Natural killer cell treated with Interleukin-12 subunit alpha and Interleukin-12 subunit beta and Interleukin-15 and Interleukin-18, amount 100 ng/mL, for 72 hours (primary cell): ENCODE measurements around the gene INVS. TPM values are rescaled to one million over a fixed set of nuclear protein-coding genes. Genes with fewer than 3 reads are reported as not detected.
"Not testable (repeated sequence)": the region's sequence is repeated elsewhere in the genome, so short reads cannot be mapped to it uniquely, and the experiment has no call there.

Experiments used
- ATAC-seq, 2 donors: fragments of 150-1000 bp; cut with Tn5 transposase in 1 of 2; sonication (Bioruptor Pico), chemical (Tn5 transposase) in 1 of 2; 2 replicates each; pipeline ENCODE4 v1.10.0; 2021
- DNase-seq: peaks from one replicate; pipeline ENCODE4 v3.0.0; 2022; ENCODE audit warnings: low spot score
- H3K27ac Mint-ChIP-seq, 2 donors: 1 replicate in 1 of 2; 2 replicates in 1 of 2; pipeline ENCODE4 v1.8.0; 2022; ENCODE audit warnings: mixed read lengths in 2 of 2, mild to moderate bottlenecking in 1 of 2, moderate library complexity in 1 of 2
- H3K27me3 Mint-ChIP-seq, 2 donors: 1 replicate in 1 of 2; 2 replicates in 1 of 2; pipeline ENCODE4 v1.8.0; 2022; ENCODE audit warnings: mixed read lengths in 2 of 2
- H3K36me3 Mint-ChIP-seq: one replicate; pipeline ENCODE4 v1.8.0; 2022; ENCODE audit warnings: mixed read lengths
- H3K4me1 Mint-ChIP-seq, 2 donors: 1 replicate in 1 of 2; 2 replicates in 1 of 2; pipeline ENCODE4 v1.8.0; 2022; ENCODE audit warnings: low read depth in 2 of 2, mixed read lengths in 2 of 2, mild to moderate bottlenecking in 1 of 2
- H3K4me3 Mint-ChIP-seq: one replicate; pipeline ENCODE4 v1.8.0; 2022; ENCODE audit warnings: mixed read lengths
- H3K9me3 Mint-ChIP-seq: 2 replicates; pipeline ENCODE4 v1.8.0; 2022; ENCODE audit warnings: mixed read lengths
- total RNA-seq, 2 donors: library from RNA; stranded (reverse); gene quantifications; one replicate each; pipeline ENCODE4 v1.2.3, GENCODE V29; 2022

INVS gene
- total RNA-seq, 2 donors from 2014 or later, result 22.1 to 32.8 TPM

- Mint-ChIP-seq H3K4me3 (no peak overlapping the region), H3K36me3 (no peaks in the 10 kb centered on the region), H3K4me1 (peaks cover 51 to 66% of the 10 kb centered on the region in 2 donors), H3K27ac (peak overlapping the region in 1 of 2 donors; percentile 11), H3K9me3 (no peaks in the 10 kb centered on the region), H3K27me3 (no peaks in the 10 kb centered on the region)
- ATAC-seq (no peak), DNase-seq (no peak)
These were observed 7.4 kb upstream of the INVS start for GRCh38 chr9:100091650-100092049.

- DNase-seq, result no peak
- Mint-ChIP-seq H3K27me3 (no peaks in the 10 kb centered on the region), H3K4me3 (no peak overlapping the region), H3K9me3 (no peaks in the 10 kb centered on the region), H3K36me3 (no peaks in the 10 kb centered on the region), H3K4me1 (peaks cover 51 to 64% of the 10 kb centered on the region in 2 donors), H3K27ac (no peak overlapping the region)
- no peak for ATAC-seq
These were observed 7.0 kb upstream of the INVS start for GRCh38 chr9:100092066-100092465.

DNA sequence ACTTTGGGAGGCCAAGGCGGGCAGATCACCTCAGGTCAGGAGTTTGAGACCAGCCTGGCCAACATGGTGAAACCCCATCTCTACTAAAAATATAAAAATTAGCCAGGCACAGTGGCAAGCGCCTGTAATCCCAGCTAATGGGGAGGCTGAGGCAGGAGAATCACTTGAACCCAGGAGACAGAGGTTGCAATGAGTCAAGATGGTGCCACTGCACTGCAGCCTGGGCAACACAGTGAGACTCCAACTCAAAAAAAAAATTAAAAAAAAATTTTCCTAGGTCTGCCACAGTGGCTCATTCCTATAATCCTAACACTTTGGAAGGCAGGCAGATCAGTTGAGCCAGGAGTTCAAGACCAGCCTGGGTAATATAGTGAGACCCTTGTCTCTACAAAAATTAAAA, 4.6 kb upstream of the INVS start:
- H3K9me3 Mint-ChIP-seq, H3K4me3 Mint-ChIP-seq, DNase-seq, H3K27ac Mint-ChIP-seq, ATAC-seq, H3K36me3 Mint-ChIP-seq, H3K27me3 Mint-ChIP-seq: not testable (repeated sequence)
- peaks cover 40 to 58% of the 10 kb centered on the region in 2 donors for H3K4me1 Mint-ChIP-seq

DNA sequence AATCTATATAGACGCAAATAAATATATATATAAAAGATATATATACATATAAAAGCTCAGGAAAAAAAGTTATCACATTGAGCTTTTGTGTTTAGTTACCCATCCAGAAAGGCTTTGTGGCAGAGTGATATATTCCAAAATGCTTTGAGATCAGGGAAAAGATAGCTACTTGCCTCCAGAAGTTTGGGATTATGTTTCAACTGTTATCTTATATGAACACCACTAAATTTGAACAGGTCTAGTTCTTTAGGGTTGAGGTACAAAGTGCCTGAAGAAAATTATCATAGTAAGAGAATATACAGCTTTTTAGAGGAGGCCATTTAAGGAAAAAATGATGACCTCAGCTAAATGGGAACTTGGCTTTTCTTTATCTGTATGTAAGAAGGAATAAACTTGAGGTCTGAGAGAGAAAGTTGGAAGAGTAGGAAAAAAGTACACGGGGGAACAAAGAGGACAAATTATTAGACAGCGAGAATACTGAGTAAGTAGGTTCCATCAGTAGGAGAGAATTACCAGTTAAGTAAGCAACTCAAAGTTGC, 2.6 kb upstream of the INVS start:
- no peak for ATAC-seq
- H3K9me3 Mint-ChIP-seq, result no peaks in the 10 kb centered on the region
- H3K36me3 Mint-ChIP-seq, result no peaks in the 10 kb centered on the region
- H3K27me3 Mint-ChIP-seq, result no peaks in the 10 kb centered on the region
- DNase-seq, result no peak
- peak overlapping the region; percentile 39 for H3K4me3 Mint-ChIP-seq
- peak overlapping the region in 1 of 2 donors; percentile 9 for H3K27ac Mint-ChIP-seq
- peaks cover 40 to 61% of the 10 kb centered on the region in 2 donors for H3K4me1 Mint-ChIP-seq

GRCh38 chr9:100098046-100098886, 777 bp upstream of the INVS start:
- Mint-ChIP-seq H3K4me1 (peaks cover 29 to 52% of the 10 kb centered on the region in 2 donors), H3K36me3 (no peaks in the 10 kb centered on the region), H3K27ac (peak overlapping the region; percentile 98 to 99), H3K9me3 (no peaks in the 10 kb centered on the region), H3K27me3 (no peaks in the 10 kb centered on the region), H3K4me3 (peak overlapping the region; percentile 100)
- ATAC-seq (peak; percentile 22 to 57), DNase-seq (peak; percentile 75)

- H3K36me3 Mint-ChIP-seq, result no peaks in the 10 kb centered on the region
- peak overlapping the region; percentile 100 for H3K4me3 Mint-ChIP-seq
- peaks cover 23 to 41% of the 10 kb centered on the region in 2 donors for H3K4me1 Mint-ChIP-seq
- H3K9me3 Mint-ChIP-seq, result no peaks in the 10 kb centered on the region
- peak overlapping the region; percentile 98 to 99 for H3K27ac Mint-ChIP-seq
- no peaks in the 10 kb centered on the region for H3K27me3 Mint-ChIP-seq
- no peak for DNase-seq
- no peak for ATAC-seq
These were observed 639 bp downstream of the INVS start for GRCh38 chr9:100099722-100100042.

- H3K4me3 Mint-ChIP-seq, result peak overlapping the region; percentile 100
- H3K9me3 Mint-ChIP-seq, result no peaks in the 10 kb centered on the region
- no peaks in the 10 kb centered on the region for H3K36me3 Mint-ChIP-seq
- DNase-seq, result no peak
- ATAC-seq, result no peak
- H3K27ac Mint-ChIP-seq, result peak overlapping the region; percentile 98 to 99
- H3K4me1 Mint-ChIP-seq, result peaks cover 20 to 36% of the 10 kb centered on the region in 2 donors
- no peaks in the 10 kb centered on the region for H3K27me3 Mint-ChIP-seq
These were observed 1.2 kb downstream of the INVS start for GRCh38 chr9:100100146-100100667.

DNA sequence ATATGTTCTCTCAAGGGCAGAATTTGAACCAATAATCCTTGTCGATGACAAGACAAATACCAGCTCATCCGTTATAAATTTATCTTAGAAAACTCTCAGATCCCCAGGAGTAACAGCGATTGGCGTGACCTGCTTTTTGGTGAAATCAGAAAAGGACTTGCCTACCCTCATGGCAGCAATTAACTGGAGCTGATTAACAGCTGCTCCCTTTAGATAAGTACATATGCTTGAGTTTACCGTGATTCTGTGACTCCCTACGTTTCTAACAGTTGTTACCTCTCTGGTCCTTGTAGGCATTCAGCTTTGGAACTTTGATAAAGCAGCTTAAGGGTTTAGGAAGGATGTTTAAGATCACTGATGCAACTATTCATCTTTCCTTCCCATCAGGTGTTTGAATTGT, 2.6 kb downstream of the INVS start:
- Mint-ChIP-seq H3K9me3 (no peaks in the 10 kb centered on the region), H3K27me3 (no peaks in the 10 kb centered on the region), H3K4me1 (peaks cover 12 to 27% of the 10 kb centered on the region in 2 donors), H3K27ac (no peak overlapping the region), H3K36me3 (no peaks in the 10 kb centered on the region), H3K4me3 (no peak overlapping the region)
- DNase-seq, result no peak
- no peak for ATAC-seq

DNA sequence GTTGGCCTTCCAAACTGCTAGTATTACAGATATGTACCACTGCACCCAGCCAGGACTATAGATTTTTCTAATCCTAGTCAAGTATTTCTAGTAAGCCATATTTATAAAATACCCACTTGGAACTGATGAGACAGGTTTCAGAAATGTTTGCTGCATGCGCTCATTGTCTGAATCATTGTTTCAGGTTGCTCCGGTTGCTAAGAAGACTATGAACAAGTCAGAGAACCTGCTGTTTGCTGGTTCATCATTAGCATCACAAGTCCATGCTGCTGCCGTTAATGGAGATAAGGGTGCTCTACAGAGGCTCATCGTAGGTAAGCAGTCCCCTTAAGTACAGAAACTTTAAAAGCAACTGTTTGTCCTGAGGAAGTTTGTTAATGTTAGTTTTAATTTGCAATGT, 5.3 kb downstream of the INVS start:
- Mint-ChIP-seq H3K27me3 (no peaks in the 10 kb centered on the region), H3K4me1 (peaks cover 6 to 10% of the 10 kb centered on the region in 2 donors), H3K36me3 (no peaks in the 10 kb centered on the region), H3K27ac (no peak overlapping the region), H3K9me3 (no peaks in the 10 kb centered on the region), H3K4me3 (no peak overlapping the region)
- ATAC-seq (no peak), DNase-seq (no peak)

GRCh38 chr9:100105861-100106260, 6.8 kb downstream of the INVS start:
- Mint-ChIP-seq H3K9me3 (no peaks in the 10 kb centered on the region), H3K4me1 (no peaks in the 10 kb centered on the region), H3K36me3 (no peaks in the 10 kb centered on the region), H3K4me3 (no peak overlapping the region), H3K27me3 (no peaks in the 10 kb centered on the region), H3K27ac (no peak overlapping the region)
- DNase-seq (no peak), ATAC-seq (no peak)

DNA sequence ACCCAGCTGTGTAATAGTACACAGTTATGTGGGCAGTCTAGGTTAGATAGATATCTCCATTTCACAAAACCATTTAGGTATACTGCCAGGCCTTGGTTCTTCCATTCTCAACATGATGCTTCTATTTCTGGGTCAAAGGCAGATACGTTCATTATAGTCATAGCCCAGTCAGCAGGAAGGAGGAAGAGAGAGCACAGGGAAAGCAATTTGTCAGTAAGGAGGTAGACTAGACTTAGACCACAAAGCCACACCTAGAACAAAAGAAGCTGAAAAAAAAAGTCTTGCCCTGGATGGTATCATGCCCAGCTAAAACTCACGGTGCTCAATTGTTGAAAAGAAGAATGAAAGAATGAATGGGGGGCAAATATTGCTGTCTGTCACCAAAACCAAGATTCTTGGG, 7.6 kb downstream of the INVS start:
- no peaks in the 10 kb centered on the region for H3K9me3 Mint-ChIP-seq
- H3K4me3 Mint-ChIP-seq, result no peak overlapping the region
- no peaks in the 10 kb centered on the region for H3K4me1 Mint-ChIP-seq
- no peak overlapping the region for H3K27ac Mint-ChIP-seq
- no peak for ATAC-seq
- no peaks in the 10 kb centered on the region for H3K27me3 Mint-ChIP-seq
- DNase-seq, result no peak
- no peaks in the 10 kb centered on the region for H3K36me3 Mint-ChIP-seq

DNA sequence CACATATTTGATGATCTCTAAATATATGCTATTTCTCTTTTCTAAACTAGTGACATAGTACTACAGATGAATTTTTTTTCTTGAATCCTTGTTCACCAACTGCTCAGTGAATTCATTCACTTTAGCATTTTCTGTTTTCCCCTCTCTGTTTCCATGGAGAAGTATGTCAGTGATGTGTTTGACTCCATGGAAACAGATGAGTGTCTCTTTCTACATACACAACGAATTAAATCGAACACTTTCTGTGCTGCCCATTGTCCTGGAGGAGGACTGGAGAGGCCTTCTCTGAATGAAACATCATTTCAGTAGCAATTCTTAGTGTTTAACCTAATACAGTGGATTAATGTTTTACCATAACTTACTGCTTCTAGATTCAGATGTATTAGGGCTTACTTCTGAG, 9.5 kb downstream of the INVS start:
- DNase-seq (no peak), ATAC-seq (no peak)
- H3K9me3 Mint-ChIP-seq, result no peaks in the 10 kb centered on the region
- peaks cover 0 to 4% of the 10 kb centered on the region in 2 donors for H3K4me1 Mint-ChIP-seq
- no peak overlapping the region for H3K27ac Mint-ChIP-seq
- no peaks in the 10 kb centered on the region for H3K36me3 Mint-ChIP-seq
- H3K27me3 Mint-ChIP-seq, result no peaks in the 10 kb centered on the region
- H3K4me3 Mint-ChIP-seq, result no peak overlapping the region

DNA sequence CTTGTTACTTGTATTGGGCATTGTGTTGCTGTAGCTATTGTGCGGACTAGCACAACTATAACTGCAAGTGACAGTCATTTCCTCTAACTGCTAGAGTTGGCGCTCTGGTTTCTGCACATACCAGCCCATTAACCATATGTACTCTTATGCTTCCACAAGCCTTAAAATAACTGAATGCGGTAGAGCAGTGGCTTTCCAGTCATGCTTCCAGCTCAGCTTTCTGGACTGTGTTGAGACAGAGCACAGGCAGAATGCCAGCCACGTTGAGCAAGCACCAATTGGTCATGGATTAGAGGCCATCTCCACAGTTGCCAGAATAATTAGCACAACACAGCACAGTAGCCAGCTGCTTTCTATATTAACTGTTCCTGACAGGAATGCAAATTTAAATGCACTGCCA, 12.2 kb downstream of the INVS start:
- Mint-ChIP-seq H3K27ac (no peak overlapping the region), H3K4me3 (no peak overlapping the region), H3K36me3 (no peaks in the 10 kb centered on the region), H3K27me3 (no peaks in the 10 kb centered on the region), H3K9me3 (no peaks in the 10 kb centered on the region), H3K4me1 (peaks cover 0 to 8% of the 10 kb centered on the region in 2 donors)
- ATAC-seq (no peak), DNase-seq (no peak)

DNA sequence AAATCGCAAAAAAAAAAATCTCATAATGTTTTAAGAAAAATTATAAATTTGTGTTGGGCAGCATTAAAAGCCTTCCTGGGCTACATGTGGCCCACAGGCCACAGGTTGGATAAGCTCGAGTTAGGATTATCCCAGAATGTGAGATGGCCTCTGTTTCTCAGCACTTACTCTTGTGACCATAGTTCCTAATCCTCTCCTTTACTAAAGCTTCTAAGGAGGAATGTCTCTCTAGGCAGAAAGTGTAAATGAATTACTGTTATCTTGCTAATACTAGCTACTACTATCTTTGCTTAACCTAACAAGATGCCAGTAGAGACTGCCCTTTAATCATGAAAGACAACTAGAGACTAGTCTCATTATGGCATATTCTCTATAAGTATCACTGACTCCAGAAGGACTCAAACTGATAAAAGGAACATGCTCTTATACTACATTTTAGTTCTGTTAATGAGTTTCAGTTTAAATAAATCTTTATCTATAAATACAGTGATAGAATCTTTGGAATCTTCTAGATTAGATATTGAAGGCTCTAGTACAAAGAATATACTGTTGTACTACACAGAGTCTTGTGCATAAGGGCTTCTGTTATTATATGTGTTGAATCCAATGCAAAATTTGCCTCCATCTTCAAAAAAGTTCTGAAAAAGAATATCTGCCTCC, 13.8 kb downstream of the INVS start:
- no peaks in the 10 kb centered on the region for H3K36me3 Mint-ChIP-seq

More for the DNA sequence above, 13.8 kb downstream of the INVS start:
- Mint-ChIP-seq H3K27ac (no peak overlapping the region), H3K27me3 (no peaks in the 10 kb centered on the region), H3K9me3 (no peaks in the 10 kb centered on the region), H3K4me3 (no peak overlapping the region), H3K4me1 (peaks cover 0 to 8% of the 10 kb centered on the region in 2 donors)
- no peak for ATAC-seq
- DNase-seq, result no peak
